GM18951 (cell line): ENCODE data around the gene EIF2S1.
"Not testable (repeated sequence)": the region's sequence is repeated elsewhere in the genome, so short reads cannot be mapped to it uniquely, and the experiment has no call there.

Source experiments
- POLR2A ChIP-seq: IDR thresholded peaks from 4 replicates; pipeline ENCODE4 v1.6.1; 2011; ENCODE audit warnings: mild to moderate bottlenecking; ENCODE audit not compliant: insufficient read length, insufficient read depth; ENCODE audit errors: extremely low read depth
- in situ Hi-C: fragments of 300-500 bp; cut with MboI; formaldehyde crosslinking; loops from one replicate; pipeline ENCODE4 v1.12.0; 2022; ENCODE audit warnings: low sequenced_read_pairs, mixed read lengths, inconsistent platforms; ENCODE audit not compliant: unreplicated experiment

Gene EIF2S1

GRCh38 chr14:67410313-67410712 is 50.2 kb downstream of the EIF2S1 start:
- in situ Hi-C loops: no loop called here
- no peak for TF ChIP-seq POLR2A

GRCh38 chr14:67411370-67411769 is 51.2 kb downstream of the EIF2S1 start:
- TF ChIP-seq POLR2A: no peak
- in situ Hi-C loops: no loop called here

- in situ Hi-C loops: no loop called here
- TF ChIP-seq POLR2A: no peak
Observed at GRCh38 chr14:67411820-67412421, 51.8 kb downstream of the EIF2S1 start, which contains the start of gene PLEK2. PLEK2 (minus strand) TSS chr14:67412165; CDS start chr14:67412059, 106 bp downstream.

- in situ Hi-C loops: no loop called here
- TF ChIP-seq POLR2A: no peak
Observed at GRCh38 chr14:67413806-67414769, 54.0 kb downstream of the EIF2S1 start.

- in situ Hi-C loops: not testable (repeated sequence)
Observed at GRCh38 chr14:67415610-67416009, 55.5 kb downstream of the EIF2S1 start.

GRCh38 chr14:67416085-67416484 is 56.0 kb downstream of the EIF2S1 start:
- in situ Hi-C loops: no loop called here
- no peak for TF ChIP-seq POLR2A

GRCh38 chr14:67416810-67417209 is 56.7 kb downstream of the EIF2S1 start:
- no peak for TF ChIP-seq POLR2A
- in situ Hi-C loops: no loop called here

- in situ Hi-C loops: no loop called here
- no peak for TF ChIP-seq POLR2A
Observed at GRCh38 chr14:67417633-67418032, 57.5 kb downstream of the EIF2S1 start.

- in situ Hi-C loops: no loop called here
- TF ChIP-seq POLR2A: no peak
Observed at GRCh38 chr14:67418401-67419191, 58.5 kb downstream of the EIF2S1 start.

- in situ Hi-C loops: no loop called here
- TF ChIP-seq POLR2A: no peak
Observed at GRCh38 chr14:67420102-67420739, 60.1 kb downstream of the EIF2S1 start.

GRCh38 chr14:67421356-67422224 is 61.5 kb downstream of the EIF2S1 start:
- TF ChIP-seq POLR2A: no peak
- in situ Hi-C loops: no loop called here

GRCh38 chr14:67423424-67423823 is 63.3 kb downstream of the EIF2S1 start:
- in situ Hi-C loops: no loop called here
- no peak for TF ChIP-seq POLR2A

GRCh38 chr14:67424539-67424938 is 64.4 kb downstream of the EIF2S1 start:
- in situ Hi-C loops: no loop called here
- TF ChIP-seq POLR2A: no peak
